ENCODE data around the gene DNAJC9. TPM values are rescaled to one million over a fixed set of nuclear protein-coding genes. Genes with fewer than 3 reads are reported as not detected.

The DNAJC9 gene
- total RNA-seq, 2 donors from 2014 or later, result 5.9 to 9.6 TPM

DNA sequence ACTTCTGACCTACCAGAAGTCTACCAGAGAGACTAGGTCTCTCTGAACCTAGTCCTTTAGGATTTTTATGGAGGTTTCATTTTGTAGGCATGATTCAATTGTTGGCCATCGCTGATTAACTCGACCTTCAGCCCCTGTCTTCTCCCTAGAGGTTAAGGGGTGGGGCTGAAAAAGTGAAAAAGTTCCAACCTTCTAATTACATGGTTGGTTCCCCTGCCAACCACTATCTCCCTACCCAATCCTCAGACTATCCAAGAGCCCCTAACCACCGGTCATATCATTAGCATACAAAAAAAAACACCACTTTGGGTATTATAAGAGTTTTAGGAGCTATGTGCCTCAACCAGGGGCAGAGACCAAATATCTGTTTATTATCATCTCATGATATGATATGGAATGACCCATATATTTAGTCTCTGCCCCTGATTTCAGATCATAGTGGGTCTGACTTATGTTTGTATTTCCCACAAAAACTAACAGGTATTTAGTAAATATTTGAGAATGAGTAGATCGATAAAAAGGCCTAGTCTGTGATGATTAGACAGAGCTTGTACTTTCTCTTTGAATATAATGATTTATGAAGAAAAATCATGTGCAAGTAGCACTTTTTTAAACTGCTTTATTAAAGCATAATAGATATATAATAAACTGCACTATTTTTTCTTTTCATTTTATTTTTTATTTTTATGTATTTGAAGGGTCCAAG is 35.8 kb downstream of the DNAJC9 start:
- H3K27me3 ChIP-seq, result no peaks in the 10 kb centered on the region
- ATAC-seq, result no peak
- intact Hi-C loops (cut with DNase I), result no loop called here

GRCh38 chr10:73210395-73211105 is 36.5 kb downstream of the DNAJC9 start:
- 95 to 98% methylated on average over 3 of the region's 3 CpGs for WGBS, 2 donors
- TF ChIP-seq, protein P1, sequence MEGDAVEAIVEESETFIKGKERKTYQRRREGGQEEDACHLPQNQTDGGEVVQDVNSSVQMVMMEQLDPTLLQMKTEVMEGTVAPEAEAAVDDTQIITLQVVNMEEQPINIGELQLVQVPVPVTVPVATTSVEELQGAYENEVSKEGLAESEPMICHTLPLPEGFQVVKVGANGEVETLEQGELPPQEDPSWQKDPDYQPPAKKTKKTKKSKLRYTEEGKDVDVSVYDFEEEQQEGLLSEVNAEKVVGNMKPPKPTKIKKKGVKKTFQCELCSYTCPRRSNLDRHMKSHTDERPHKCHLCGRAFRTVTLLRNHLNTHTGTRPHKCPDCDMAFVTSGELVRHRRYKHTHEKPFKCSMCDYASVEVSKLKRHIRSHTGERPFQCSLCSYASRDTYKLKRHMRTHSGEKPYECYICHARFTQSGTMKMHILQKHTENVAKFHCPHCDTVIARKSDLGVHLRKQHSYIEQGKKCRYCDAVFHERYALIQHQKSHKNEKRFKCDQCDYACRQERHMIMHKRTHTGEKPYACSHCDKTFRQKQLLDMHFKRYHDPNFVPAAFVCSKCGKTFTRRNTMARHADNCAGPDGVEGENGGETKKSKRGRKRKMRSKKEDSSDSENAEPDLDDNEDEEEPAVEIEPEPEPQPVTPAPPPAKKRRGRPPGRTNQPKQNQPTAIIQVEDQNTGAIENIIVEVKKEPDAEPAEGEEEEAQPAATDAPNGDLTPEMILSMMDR (IDR thresholded peaks at IDR 0.05), result no peak
- no peak for TF ChIP-seq POLR2A (IDR thresholded peaks at IDR 0.05)
- no peak overlapping the region for H3K4me3 ChIP-seq
- ATAC-seq (no peak), DNase-seq (no peak)
- H3K27me3 ChIP-seq, result no peaks in the 10 kb centered on the region
- H3K27ac ChIP-seq, result no peak overlapping the region
- H3K36me3 ChIP-seq (replicated peaks in 1 of 2; ENCODE audit: insufficient read depth in 1 of 2, low read depth in 2 of 2), result peaks cover 0 to 4% of the 10 kb centered on the region in 2 donors
- intact Hi-C loops (cut with DNase I), result no loop called here
- peaks cover 3% of the 10 kb centered on the region for H3K4me1 ChIP-seq
- H3K9me3 ChIP-seq, result no peaks in the 10 kb centered on the region

More for the DNA sequence above, 35.8 kb downstream of the DNAJC9 start:
- Histone ChIP-seq H3K27ac (no peak overlapping the region), H3K4me3 (no peak overlapping the region), H3K9me3 (no peaks in the 10 kb centered on the region), H3K36me3 (replicated peaks in 1 of 2; ENCODE audit: insufficient read depth in 1 of 2, low read depth in 2 of 2) (peaks cover 0 to 4% of the 10 kb centered on the region in 2 donors), H3K4me1 (peaks cover 3% of the 10 kb centered on the region)
- WGBS, 2 donors, result 50 to 56% methylated on average over 4 of the region's 4 CpGs
- no peak for DNase-seq
- TF ChIP-seq, protein P1 (IDR thresholded peaks at IDR 0.05), result no peak
- TF ChIP-seq POLR2A (IDR thresholded peaks at IDR 0.05), result no peak

DNA sequence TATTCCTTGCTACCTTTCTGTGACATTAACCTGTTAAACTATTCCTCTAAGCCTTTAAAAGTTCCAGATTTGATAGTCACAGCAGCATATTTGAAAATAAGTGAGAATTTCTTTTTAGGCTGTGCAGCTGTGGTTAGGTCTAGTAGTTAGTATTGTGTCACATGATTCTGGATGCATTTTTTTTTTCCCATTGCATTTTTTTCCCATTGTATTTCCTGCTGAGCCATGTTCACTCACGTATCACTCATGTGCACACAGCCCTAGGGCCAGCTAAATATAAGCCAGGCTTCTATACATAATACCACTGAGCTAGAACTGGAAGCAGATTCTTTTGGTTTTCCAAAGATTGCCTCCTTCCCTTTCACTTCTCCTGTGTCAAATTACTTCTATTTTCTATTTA is 37.4 kb downstream of the DNAJC9 start:
- DNase-seq (no peak), ATAC-seq (no peak)
- Histone ChIP-seq H3K36me3 (replicated peaks in 1 of 2; ENCODE audit: insufficient read depth in 1 of 2, low read depth in 2 of 2) (peaks cover 0 to 4% of the 10 kb centered on the region in 2 donors), H3K9me3 (no peaks in the 10 kb centered on the region), H3K4me3 (no peak overlapping the region), H3K27me3 (no peaks in the 10 kb centered on the region), H3K4me1 (peaks cover 3% of the 10 kb centered on the region), H3K27ac (no peak overlapping the region)
- WGBS, 2 donors, result 57 to 64% methylated on average over 1 of the region's 1 CpG
- no peak for TF ChIP-seq POLR2A (IDR thresholded peaks at IDR 0.05)
- TF ChIP-seq, protein P1 (IDR thresholded peaks at IDR 0.05), result no peak
- intact Hi-C loops (cut with DNase I), result no loop called here

GRCh38 chr10:73207883-73208282 is 39.2 kb downstream of the DNAJC9 start:
- Histone ChIP-seq H3K27ac (no peak overlapping the region), H3K4me1 (peaks cover 3% of the 10 kb centered on the region), H3K9me3 (no peaks in the 10 kb centered on the region), H3K4me3 (no peak overlapping the region), H3K27me3 (no peaks in the 10 kb centered on the region), H3K36me3 (replicated peaks in 1 of 2; ENCODE audit: insufficient read depth in 1 of 2, low read depth in 2 of 2) (peaks cover 0 to 4% of the 10 kb centered on the region in 2 donors)
- no peak for TF ChIP-seq POLR2A (IDR thresholded peaks at IDR 0.05)
- TF ChIP-seq, protein P1 (IDR thresholded peaks at IDR 0.05), result no peak
- DNase-seq, result no peak
- no peak for ATAC-seq
- intact Hi-C loops (cut with DNase I), result no loop called here
- WGBS, 2 donors, result 80 to 95% methylated on average over 2 of the region's 2 CpGs
